ENCODE measurements around the gene TCP1. TPM values are rescaled to one million over a fixed set of nuclear protein-coding genes. Genes with fewer than 3 reads are reported as not detected.

The TCP1 gene
- total and polyA plus RNA-seq, 2 of the 13 experiments (the other 11 are each of a cell fraction or from before 2014, with no cell fraction given): 116 to 553 TPM

DNA sequence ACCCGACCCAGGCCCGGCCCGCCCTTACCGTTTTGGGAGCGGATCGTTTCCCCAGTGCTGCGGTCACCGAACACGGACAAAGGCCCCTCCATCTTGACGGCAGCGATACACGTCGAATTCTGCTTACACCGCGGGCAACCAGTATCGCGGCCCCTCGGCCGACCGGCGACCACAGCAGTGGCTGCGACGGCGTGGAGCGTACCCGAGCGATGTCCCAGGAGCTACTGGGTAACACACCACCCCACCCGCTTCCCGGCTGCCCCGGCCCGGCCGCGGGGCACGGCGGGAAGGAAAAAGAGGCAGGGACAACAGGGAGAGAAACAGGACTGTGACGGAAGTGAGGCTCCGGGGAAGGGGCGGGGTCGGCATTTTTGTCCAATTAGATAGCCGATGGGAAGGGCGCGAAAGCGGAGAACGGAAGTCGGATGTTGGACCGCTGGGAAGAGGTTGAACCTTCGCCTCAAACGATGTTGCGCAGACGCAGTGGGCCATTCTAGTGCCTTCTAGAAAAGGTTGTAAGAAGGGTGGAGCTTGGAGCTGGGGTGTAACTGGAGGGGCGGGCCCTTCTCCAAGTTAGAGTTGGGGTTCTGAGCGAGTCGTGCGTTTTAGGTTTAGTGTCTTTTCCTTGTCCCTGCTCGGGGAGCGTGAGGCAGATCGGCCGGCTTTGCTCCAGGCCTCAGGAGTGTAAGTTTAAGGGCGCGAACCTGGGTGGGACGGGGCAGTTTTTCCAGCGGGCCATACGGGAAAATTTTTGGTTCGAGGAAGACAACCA, at the start of gene TCP1 (continued):
- TF ChIP-seq TIGD3 (CRISPR knock-in tag; IDR thresholded peaks at IDR 0.05; ENCODE audit: borderline replicate concordance) (no peak), GTF2F1 (IDR thresholded peaks at IDR 0.05; ENCODE audit: low read length) (peak; percentile 86), DNMT1 (CRISPR knock-in tag; IDR thresholded peaks at IDR 0.05) (no peak), SNAPC5 (CRISPR knock-in tag; IDR thresholded peaks at IDR 0.05; ENCODE audit: borderline replicate concordance) (0 out of 2 replicates have a peak, but pooled peaks have one; percentile 67), GABPB1 (CRISPR knock-in tag; IDR thresholded peaks at IDR 0.05) (peak; percentile 93), PAWR (CRISPR knock-in tag; IDR thresholded peaks at IDR 0.05; ENCODE audit: borderline replicate concordance) (peak; percentile 98; the same call in 1 of the 2 replicates), IRF2 (CRISPR knock-in tag; IDR thresholded peaks at IDR 0.05) (peak; percentile 87), ZKSCAN8 (CRISPR knock-in tag; IDR thresholded peaks at IDR 0.05; ENCODE audit: borderline replicate concordance) (0 out of 2 replicates have a peak, but pooled peaks have one; percentile 9), SP4 (CRISPR knock-in tag; IDR thresholded peaks at IDR 0.05) (peak; percentile 91), HIVEP1 (CRISPR knock-in tag; IDR thresholded peaks at IDR 0.05) (peak; percentile 63), RAD21 (CRISPR knock-in tag; IDR thresholded peaks at IDR 0.05) (peak; percentile 20; the same call in 1 of the 2 replicates), KDM6A (CRISPR knock-in tag; IDR thresholded peaks at IDR 0.05; ENCODE audit: low read depth) (peak; percentile 36; the same call in 1 of the 2 replicates), ZSCAN21 (CRISPR knock-in tag; IDR thresholded peaks at IDR 0.05; ENCODE audit: borderline replicate concordance) (peak; percentile 88; the same call in 1 of the 2 replicates), TSC22D2 (CRISPR knock-in tag; IDR thresholded peaks at IDR 0.05; ENCODE audit: borderline replicate concordance) (peak; percentile 83), E2F5 (CRISPR knock-in tag; conservative IDR thresholded peaks at IDR 0.05) (peak; percentile 80), SALL1 (CRISPR knock-in tag; IDR thresholded peaks at IDR 0.05) (peak; percentile 70; the same call in 1 of the 2 replicates), CAMTA2 (CRISPR knock-in tag; IDR thresholded peaks at IDR 0.05; ENCODE audit: borderline replicate concordance) (peak; percentile 94)
- TF ChIP-seq, protein P1, sequence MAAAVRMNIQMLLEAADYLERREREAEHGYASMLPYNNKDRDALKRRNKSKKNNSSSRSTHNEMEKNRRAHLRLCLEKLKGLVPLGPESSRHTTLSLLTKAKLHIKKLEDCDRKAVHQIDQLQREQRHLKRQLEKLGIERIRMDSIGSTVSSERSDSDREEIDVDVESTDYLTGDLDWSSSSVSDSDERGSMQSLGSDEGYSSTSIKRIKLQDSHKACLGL (CRISPR knock-in tag; IDR thresholded peaks at IDR 0.05): peak; percentile 52; the same call in 1 of the 2 replicates
- TF ChIP-seq, protein P2, sequence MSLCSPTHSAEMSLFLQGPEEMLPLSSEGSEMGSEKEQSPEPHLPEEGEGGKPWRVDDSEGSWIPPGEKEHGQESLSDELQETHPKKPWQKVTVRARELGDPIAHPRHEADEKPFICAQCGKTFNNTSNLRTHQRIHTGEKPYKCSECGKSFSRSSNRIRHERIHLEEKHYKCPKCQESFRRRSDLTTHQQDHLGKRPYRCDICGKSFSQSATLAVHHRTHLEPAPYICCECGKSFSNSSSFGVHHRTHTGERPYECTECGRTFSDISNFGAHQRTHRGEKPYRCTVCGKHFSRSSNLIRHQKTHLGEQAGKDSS (CRISPR knock-in tag; IDR thresholded peaks at IDR 0.05; ENCODE audit: borderline replicate concordance, low read depth): peak; percentile 79; the same call in 1 of the 2 replicates
- TF ChIP-seq, protein P3, sequence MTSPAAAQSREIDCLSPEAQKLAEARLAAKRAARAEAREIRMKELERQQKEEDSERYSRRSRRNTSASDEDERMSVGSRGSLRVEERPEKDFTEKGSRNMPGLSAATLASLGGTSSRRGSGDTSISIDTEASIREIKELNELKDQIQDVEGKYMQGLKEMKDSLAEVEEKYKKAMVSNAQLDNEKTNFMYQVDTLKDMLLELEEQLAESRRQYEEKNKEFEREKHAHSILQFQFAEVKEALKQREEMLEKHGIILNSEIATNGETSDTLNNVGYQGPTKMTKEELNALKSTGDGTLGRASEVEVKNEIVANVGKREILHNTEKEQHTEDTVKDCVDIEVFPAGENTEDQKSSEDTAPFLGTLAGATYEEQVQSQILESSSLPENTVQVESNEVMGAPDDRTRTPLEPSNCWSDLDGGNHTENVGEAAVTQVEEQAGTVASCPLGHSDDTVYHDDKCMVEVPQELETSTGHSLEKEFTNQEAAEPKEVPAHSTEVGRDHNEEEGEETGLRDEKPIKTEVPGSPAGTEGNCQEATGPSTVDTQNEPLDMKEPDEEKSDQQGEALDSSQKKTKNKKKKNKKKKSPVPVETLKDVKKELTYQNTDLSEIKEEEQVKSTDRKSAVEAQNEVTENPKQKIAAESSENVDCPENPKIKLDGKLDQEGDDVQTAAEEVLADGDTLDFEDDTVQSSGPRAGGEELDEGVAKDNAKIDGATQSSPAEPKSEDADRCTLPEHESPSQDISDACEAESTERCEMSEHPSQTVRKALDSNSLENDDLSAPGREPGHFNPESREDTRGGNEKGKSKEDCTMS (CRISPR knock-in tag; conservative IDR thresholded peaks at IDR 0.05): no peak
- TF ChIP-seq, protein P4, sequence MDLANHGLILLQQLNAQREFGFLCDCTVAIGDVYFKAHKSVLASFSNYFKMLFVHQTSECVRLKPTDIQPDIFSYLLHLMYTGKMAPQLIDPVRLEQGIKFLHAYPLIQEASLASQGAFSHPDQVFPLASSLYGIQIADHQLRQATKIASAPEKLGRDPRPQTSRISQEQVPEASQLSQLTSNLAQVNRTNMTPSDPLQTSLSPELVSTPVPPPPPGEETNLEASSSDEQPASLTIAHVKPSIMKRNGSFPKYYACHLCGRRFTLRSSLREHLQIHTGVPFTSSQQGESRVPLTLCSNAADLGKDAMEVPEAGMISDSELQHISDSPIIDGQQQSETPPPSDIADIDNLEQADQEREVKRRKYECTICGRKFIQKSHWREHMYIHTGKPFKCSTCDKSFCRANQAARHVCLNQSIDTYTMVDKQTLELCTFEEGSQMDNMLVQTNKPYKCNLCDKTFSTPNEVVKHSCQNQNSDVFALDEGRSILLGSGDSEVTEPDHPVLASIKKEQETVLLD (CRISPR knock-in tag; IDR thresholded peaks at IDR 0.05; ENCODE audit: low read depth): peak; percentile 79; the same call in 1 of the 2 replicates

All from HepG2 (cell line).